WTC11 (cell line): ENCODE measurements around the gene RETSAT.

ENCODE experiments used
- E2F1 ChIP-seq: sonication (generic); formaldehyde crosslinking; IDR thresholded peaks from 2 replicates; pipeline ENCODE4 v1.8.0; 2022; ENCODE audit warnings: mild to moderate bottlenecking, missing genetic modification reagents
- ELF4 ChIP-seq: sonication (generic); formaldehyde crosslinking; IDR thresholded peaks from 2 replicates; pipeline ENCODE4 v1.8.1; 2022; ENCODE audit warnings: low read depth, mild to moderate bottlenecking, moderate library complexity, missing genetic modification reagents
- NFYB ChIP-seq: sonication (generic); formaldehyde crosslinking; conservative IDR thresholded peaks from 2 replicates; pipeline ENCODE4 v1.8.0; 2022; ENCODE audit warnings: low read depth, missing genetic modification reagents
- TEAD4 ChIP-seq: sonication (generic); formaldehyde crosslinking; IDR thresholded peaks from 2 replicates; pipeline ENCODE4 v1.8.0; 2022; ENCODE audit warnings: mild to moderate bottlenecking, missing genetic modification reagents
- USF1 ChIP-seq: sonication (generic); formaldehyde crosslinking; IDR thresholded peaks from 2 replicates; pipeline ENCODE4 v1.8.0; 2022; ENCODE audit warnings: mild to moderate bottlenecking, missing genetic modification reagents
- ZNF263 ChIP-seq: sonication (generic); formaldehyde crosslinking; IDR thresholded peaks from 2 replicates; pipeline ENCODE4 v1.8.1; 2022; ENCODE audit warnings: low read depth, mild to moderate bottlenecking, moderate library complexity, missing genetic modification reagents
- TF ChIP-seq, protein P1 (sequence below): fragments of 200-600 bp; IDR thresholded peaks from 2 replicates; pipeline ENCODE4 v1.8.0; 2022; ENCODE audit warnings: antibody characterized with exemption

- no peak for TF ChIP-seq TEAD4 (CRISPR knock-in tag)
- no peak for TF ChIP-seq USF1 (CRISPR knock-in tag)
- TF ChIP-seq ELF4 (CRISPR knock-in tag): no peak
- no peak for TF ChIP-seq NFYB (CRISPR knock-in tag)
- TF ChIP-seq E2F1 (CRISPR knock-in tag): no peak
- no peak for TF ChIP-seq ZNF263
- TF ChIP-seq, protein P1, sequence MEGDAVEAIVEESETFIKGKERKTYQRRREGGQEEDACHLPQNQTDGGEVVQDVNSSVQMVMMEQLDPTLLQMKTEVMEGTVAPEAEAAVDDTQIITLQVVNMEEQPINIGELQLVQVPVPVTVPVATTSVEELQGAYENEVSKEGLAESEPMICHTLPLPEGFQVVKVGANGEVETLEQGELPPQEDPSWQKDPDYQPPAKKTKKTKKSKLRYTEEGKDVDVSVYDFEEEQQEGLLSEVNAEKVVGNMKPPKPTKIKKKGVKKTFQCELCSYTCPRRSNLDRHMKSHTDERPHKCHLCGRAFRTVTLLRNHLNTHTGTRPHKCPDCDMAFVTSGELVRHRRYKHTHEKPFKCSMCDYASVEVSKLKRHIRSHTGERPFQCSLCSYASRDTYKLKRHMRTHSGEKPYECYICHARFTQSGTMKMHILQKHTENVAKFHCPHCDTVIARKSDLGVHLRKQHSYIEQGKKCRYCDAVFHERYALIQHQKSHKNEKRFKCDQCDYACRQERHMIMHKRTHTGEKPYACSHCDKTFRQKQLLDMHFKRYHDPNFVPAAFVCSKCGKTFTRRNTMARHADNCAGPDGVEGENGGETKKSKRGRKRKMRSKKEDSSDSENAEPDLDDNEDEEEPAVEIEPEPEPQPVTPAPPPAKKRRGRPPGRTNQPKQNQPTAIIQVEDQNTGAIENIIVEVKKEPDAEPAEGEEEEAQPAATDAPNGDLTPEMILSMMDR: no peak
These were observed 1.2 kb upstream of the RETSAT start for GRCh38 chr2:85355521-85355920.
